ENCODE data around the gene MARCHF9. TPM values are rescaled to one million over a fixed set of nuclear protein-coding genes. Genes with fewer than 3 reads are reported as not detected.
"Not testable (repeated sequence)": the region's sequence is repeated elsewhere in the genome, so short reads cannot be mapped to it uniquely, and the experiment has no call there.

Gene MARCHF9
- total RNA-seq, 1 donor from 2014 or later: 20.0 TPM

DNA sequence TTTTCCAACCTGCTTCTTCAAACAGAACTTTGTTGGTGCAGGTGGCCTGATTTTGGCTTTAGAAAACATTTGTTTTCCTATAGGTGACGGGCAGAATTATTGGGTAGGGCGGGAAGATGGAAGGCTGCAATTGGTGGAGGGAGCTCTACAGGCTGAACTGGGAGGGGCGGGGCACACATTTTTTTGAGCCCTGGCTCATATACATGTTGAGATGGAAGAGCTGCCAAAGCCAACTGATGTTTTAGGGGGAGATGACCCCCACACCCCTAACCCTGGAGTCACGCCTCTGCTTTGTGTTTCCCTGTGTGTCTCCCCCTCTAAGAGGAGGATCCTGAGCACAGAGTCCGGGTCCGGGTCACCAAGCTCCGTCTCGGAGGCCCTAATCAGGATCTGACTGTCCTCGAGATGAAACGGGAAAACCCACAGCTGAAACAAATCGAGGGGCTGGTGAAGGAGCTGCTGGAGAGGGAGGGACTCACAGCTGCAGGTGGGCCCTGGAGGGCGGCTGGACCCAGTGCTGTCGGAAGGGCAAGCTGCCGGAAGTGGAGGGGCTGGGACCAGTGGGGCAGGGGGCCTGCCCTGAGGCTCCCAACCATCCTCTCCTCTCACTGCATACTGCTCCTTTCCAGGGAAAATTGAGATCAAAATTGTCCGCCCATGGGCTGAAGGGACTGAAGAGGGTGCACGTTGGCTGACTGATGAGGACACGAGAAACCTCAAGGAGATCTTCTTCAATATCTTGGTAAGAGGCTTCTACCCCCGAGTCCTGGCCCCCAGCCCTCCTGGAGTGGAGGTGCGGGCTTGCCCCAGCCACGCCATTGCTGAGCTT is 34.9 kb upstream of the MARCHF9 start:
- H3K9me3 ChIP-seq: no peaks in the 10 kb centered on the region
- no peak overlapping the region for H3K27ac ChIP-seq
- no peak overlapping the region for H3K4me3 ChIP-seq
- H3K27me3 ChIP-seq (ENCODE audit: low read depth): no peaks in the 10 kb centered on the region
- DNase-seq: no peak
- H3K4me1 ChIP-seq: no peaks in the 10 kb centered on the region
- H3K36me3 ChIP-seq: peaks cover 70% of the 10 kb centered on the region
- TF ChIP-seq, protein P1, sequence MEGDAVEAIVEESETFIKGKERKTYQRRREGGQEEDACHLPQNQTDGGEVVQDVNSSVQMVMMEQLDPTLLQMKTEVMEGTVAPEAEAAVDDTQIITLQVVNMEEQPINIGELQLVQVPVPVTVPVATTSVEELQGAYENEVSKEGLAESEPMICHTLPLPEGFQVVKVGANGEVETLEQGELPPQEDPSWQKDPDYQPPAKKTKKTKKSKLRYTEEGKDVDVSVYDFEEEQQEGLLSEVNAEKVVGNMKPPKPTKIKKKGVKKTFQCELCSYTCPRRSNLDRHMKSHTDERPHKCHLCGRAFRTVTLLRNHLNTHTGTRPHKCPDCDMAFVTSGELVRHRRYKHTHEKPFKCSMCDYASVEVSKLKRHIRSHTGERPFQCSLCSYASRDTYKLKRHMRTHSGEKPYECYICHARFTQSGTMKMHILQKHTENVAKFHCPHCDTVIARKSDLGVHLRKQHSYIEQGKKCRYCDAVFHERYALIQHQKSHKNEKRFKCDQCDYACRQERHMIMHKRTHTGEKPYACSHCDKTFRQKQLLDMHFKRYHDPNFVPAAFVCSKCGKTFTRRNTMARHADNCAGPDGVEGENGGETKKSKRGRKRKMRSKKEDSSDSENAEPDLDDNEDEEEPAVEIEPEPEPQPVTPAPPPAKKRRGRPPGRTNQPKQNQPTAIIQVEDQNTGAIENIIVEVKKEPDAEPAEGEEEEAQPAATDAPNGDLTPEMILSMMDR (IDR thresholded peaks at IDR 0.05): no peak
- no peak for ATAC-seq
- intact Hi-C loops (cut with DNase I): no loop called here

DNA sequence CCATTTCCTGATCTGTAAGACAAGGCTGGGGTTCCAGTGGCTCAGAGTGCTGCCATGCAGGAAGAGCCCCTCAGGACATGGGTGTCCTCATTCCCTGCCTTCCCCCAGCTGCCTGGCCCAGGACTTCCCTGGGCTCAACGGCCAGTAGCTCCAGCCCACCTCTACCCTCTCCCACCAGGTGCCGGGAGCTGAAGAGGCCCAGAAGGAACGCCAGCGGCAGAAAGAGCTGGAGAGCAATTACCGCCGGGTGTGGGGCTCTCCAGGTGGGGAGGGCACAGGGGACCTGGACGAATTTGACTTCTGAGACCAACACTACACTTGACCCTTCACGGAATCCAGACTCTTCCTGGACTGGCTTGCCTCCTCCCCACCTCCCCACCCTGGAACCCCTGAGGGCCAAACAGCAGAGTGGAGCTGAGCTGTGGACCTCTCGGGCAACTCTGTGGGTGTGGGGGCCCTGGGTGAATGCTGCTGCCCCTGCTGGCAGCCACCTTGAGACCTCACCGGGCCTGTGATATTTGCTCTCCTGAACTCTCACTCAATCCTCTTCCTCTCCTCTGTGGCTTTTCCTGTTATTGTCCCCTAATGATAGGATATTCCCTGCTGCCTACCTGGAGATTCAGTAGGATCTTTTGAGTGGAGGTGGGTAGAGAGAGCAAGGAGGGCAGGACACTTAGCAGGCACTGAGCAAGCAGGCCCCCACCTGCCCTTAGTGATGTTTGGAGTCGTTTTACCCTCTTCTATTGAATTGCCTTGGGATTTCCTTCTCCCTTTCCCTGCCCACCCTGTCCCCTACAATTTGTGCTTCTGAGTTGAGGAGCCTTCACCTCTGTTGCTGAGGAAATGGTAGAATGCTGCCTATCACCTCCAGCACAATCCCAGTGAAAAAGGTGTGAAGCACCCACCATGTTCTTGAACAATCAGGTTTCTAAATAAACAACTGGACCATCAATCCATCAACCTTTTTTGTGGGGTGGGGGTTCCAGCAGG is 34.0 kb upstream of the MARCHF9 start:
- Histone ChIP-seq H3K4me3 (no peak overlapping the region), H3K36me3 (peaks cover 62% of the 10 kb centered on the region), H3K4me1 (peaks cover 3% of the 10 kb centered on the region), H3K27me3 (ENCODE audit: low read depth) (no peaks in the 10 kb centered on the region), H3K27ac (no peak overlapping the region), H3K9me3 (no peaks in the 10 kb centered on the region)
- TF ChIP-seq, protein P1 (IDR thresholded peaks at IDR 0.05): no peak
- intact Hi-C loops (cut with DNase I): no loop called here
- ATAC-seq: no peak
- no peak for DNase-seq

DNA sequence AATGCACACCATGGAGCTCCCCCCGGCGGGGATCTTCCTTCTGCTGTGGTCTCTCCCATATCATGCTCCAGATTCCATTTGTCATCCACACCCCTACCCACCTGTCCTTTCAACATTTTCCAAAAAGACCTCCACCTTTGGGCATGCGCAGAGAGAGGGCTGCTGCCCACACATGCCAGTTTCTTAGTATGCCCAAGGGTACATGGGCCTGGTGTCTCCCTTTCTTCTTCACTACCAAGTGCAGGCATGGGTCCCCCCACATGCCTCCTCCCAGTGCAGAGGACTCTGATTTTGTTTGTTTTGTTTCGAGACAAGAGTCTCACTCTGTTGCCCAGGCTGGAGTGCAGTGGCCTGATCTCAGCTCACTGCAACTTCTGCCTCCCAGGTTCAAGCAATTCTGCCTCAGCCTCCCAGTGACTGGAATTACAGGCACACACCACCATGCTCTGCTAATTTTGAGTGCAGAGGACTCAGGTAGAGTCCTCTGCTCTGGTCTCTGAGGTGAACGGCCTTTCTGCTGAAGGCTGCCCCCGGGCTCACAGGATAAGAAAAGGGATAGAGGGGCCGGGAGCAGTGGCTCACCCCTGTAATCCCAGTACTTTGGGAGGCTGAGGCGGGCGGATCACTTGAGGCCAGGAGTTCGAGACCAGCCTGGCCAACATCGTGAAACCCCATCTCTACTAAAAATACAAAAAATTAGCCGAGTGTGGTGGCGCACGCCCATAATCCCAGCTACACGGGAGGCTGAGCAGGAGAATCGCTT is 32.9 kb upstream of the MARCHF9 start:
- ATAC-seq; DNase-seq; H3K27ac ChIP-seq; H3K4me1 ChIP-seq; H3K27me3 ChIP-seq (ENCODE audit: low read depth); H3K9me3 ChIP-seq; intact Hi-C loops (cut with DNase I); H3K4me3 ChIP-seq: not testable (repeated sequence)
- peaks cover 51% of the 10 kb centered on the region for H3K36me3 ChIP-seq

DNA sequence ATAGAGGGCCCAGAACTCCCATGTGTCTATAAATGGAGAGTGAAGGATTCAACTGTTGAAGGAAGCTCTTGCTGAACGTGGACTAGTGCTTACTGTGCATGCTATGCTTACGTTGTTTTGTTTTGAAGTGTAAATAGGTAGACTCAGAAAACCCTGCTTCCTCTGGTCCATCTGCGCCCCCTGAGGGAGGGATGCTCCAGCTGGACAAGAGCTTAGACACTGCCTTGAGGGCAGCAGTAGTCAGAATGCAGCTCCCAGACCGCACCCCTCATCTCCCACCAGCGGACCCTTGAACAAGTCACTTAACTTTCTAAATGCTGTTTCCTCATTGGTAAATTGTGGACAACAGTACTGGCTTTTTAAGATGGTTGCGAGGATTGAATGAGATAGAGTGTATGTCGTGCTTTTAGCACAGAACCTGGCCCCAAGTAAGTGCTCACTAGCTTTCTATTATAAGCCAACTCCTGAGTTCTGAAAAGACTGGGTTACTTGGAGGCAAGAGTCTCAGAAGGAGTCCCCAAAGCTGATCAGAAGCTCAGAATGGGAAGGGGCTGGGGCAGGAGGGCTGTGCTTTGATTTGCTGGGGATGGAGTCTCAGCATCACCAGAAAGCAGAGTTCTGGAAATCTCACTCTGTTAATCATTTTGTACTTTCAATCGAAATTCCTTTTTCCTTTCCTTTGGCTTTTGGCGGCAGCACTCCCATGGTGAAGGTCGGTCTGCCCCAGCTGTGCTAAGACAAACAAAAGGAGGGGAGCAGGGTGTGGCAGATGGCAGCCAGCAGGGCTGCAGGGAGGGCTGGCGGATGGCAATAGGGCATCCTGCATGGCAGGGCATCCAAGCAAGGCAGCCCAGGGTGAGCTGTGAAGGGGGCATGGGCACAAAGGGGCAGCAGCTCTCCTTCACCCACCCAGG is 31.9 kb upstream of the MARCHF9 start:
- Histone ChIP-seq H3K4me1 (peaks cover 8% of the 10 kb centered on the region), H3K4me3 (no peak overlapping the region), H3K9me3 (no peaks in the 10 kb centered on the region), H3K27me3 (ENCODE audit: low read depth) (no peaks in the 10 kb centered on the region), H3K36me3 (peaks cover 42% of the 10 kb centered on the region), H3K27ac (no peak overlapping the region)
- TF ChIP-seq, protein P1 (IDR thresholded peaks at IDR 0.05): no peak
- DNase-seq (no peak), ATAC-seq (no peak)
- intact Hi-C loops (cut with DNase I): no loop called here

DNA sequence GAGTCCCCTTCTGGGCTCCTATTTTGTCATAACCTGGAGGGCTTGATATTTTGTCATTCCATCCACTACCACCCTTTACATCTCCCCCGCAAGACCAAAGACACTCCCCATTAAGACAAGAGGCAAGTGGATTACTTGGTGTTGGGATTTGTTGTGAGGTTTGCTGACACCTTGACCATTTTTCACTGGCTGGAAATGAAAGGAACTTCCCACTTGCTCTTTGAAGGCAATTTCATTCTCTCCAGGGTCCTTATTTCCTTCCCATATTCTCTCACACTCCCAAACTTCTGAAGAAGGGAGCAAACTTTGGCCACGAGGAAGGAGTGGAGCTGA is 31.3 kb upstream of the MARCHF9 start:
- DNase-seq: no peak
- Histone ChIP-seq H3K27me3 (ENCODE audit: low read depth) (no peaks in the 10 kb centered on the region), H3K36me3 (peaks cover 35% of the 10 kb centered on the region), H3K9me3 (no peaks in the 10 kb centered on the region), H3K27ac (no peak overlapping the region), H3K4me1 (peaks cover 8% of the 10 kb centered on the region), H3K4me3 (no peak overlapping the region)
- intact Hi-C loops (cut with DNase I): no loop called here
- no peak for ATAC-seq
- TF ChIP-seq, protein P1 (IDR thresholded peaks at IDR 0.05): no peak
